ENCODE results near the gene CPOX. TPM values are rescaled to one million over a fixed set of nuclear protein-coding genes. Genes with fewer than 3 reads are reported as not detected.

Gene CPOX
- total and polyA plus RNA-seq, 10 of the 15 experiments (the other 5 are each of a cell fraction or from before 2014, with no cell fraction given), result 40.7 to 72.6 (median 64.5) TPM

- Histone ChIP-seq H3K4me1 (ENCODE audit: control insufficient read depth, insufficient read depth, low read length) (peaks cover 12% of the 10 kb centered on the region), H3K9ac (ENCODE audit: control insufficient read depth, insufficient read depth, low read length) (no peak overlapping the region), H3K79me2 (ENCODE audit: control insufficient read depth, insufficient read depth, low read length) (no peaks in the 10 kb centered on the region), H3K9me3 (replicated peaks; ENCODE audit: control insufficient read depth, insufficient read depth, low read length) (no peaks in the 10 kb centered on the region; the same call in 2 of the 3 replicates), H3K27me3 (replicated peaks in 1 of 2; ENCODE audit: control insufficient read depth in 2 of 2, insufficient read depth in 2 of 2, low read length in 1 of 2) (no peaks in the 10 kb centered on the region), H3K36me3 (ENCODE audit: control insufficient read depth in 2 of 2, insufficient read depth in 2 of 2, low read length in 1 of 2) (no peaks in the 10 kb centered on the region), H3K27ac (ENCODE audit: control insufficient read depth, insufficient read depth) (no peak overlapping the region), H2AFZ (ENCODE audit: control insufficient read depth, low read depth, low read length) (no peak overlapping the region), H3K4me2 (ENCODE audit: control insufficient read depth, insufficient read depth) (peak overlapping the region; percentile 54; the same call in 1 of the 2 replicates), H3K4me3 (no peak overlapping the region), H4K20me1 (ENCODE audit: control insufficient read depth, insufficient read depth) (no peaks in the 10 kb centered on the region)
- ATAC-seq, result no peak
- ChIA-PET SMC1A (ENCODE audit: uncharacterized antibody, unreplicated experiment) (interaction anchor here (0.6 to 16.9 kb wide), 19 partner anchors 10 to 264 kb away, joined by 3 to 408 read pairs (median 4); no protein-coding TSS in a partner anchor), RAD21 (ENCODE audit: unreplicated experiment) (interaction anchor here (0.8 to 7.9 kb wide), 19 partner anchors 8 to 561 kb away, joined by 3 to 224 read pairs (median 8); partner anchors contain the start of gene CPOX), CTCF (interaction anchor here (0.9 to 8.3 kb wide), 22 partner anchors 8 to 932 kb away, joined by 3 to 373 read pairs (median 11); partner anchors contain the start of genes CLDND1 and ST3GAL6), POLR2A (no interaction called here)
- in situ Hi-C loops (cut with MboI) (loop anchor here (5.0 to 25.0 kb wide), 5 partner anchors 212 to 1162 kb away; partner anchors contain the start of gene GABRR3), intact Hi-C loops (cut with micrococcal nuclease; ENCODE audit: unreplicated experiment) (loop anchor here (1.0 to 10.0 kb wide), 3 partner anchors 209 to 392 kb away; no protein-coding TSS in a partner anchor)
- no TSS peak for BruUV-seq (replicated peaks)
- DNase-seq (ENCODE audit: low read depth, low spot score), result no peak
- no peak for TF ChIP-seq CEBPZ (IDR thresholded peaks at IDR 0.05; ENCODE audit: low read depth, low read length)
- TF ChIP-seq ZSCAN29 (IDR thresholded peaks at IDR 0.05), result no peak
- TF ChIP-seq BACH1 (IDR thresholded peaks at IDR 0.05; ENCODE audit: borderline replicate concordance), result no peak
- no peak for TF ChIP-seq ZBTB11 (CRISPR knock-in tag; IDR thresholded peaks at IDR 0.05)
- WGBS (ENCODE audit: insufficient coverage, insufficient replicate concordance, low lambda C conversion rate, missing lambda C conversion rate), result 74% methylated on average over 5 of the region's 5 CpGs
- FAIRE-seq, result no peak
Measured at GRCh38 chr3:98599647-98600411, 6.4 kb upstream of the CPOX start.

Data from GM12878 (cell line).